Left kidney (tissue), 2 donors: ENCODE measurements around the gene KAZN. TPM values are rescaled to one million over a fixed set of nuclear protein-coding genes. Genes with fewer than 3 reads are reported as not detected.

Experiments
- DNase-seq: peaks from one replicate; pipeline ENCODE4 v3.0.0-alpha.2; 2013
- polyA plus RNA-seq: library from polyadenylated mRNA; unstranded; fragments of 120-200 nt; gene quantifications from one replicate; pipeline ENCODE4 v1.2.1, GENCODE V29; 2013; ENCODE audit not compliant: insufficient read length

KAZN gene
- polyA plus RNA-seq, 1 donor, result 35.2 TPM

DNA sequence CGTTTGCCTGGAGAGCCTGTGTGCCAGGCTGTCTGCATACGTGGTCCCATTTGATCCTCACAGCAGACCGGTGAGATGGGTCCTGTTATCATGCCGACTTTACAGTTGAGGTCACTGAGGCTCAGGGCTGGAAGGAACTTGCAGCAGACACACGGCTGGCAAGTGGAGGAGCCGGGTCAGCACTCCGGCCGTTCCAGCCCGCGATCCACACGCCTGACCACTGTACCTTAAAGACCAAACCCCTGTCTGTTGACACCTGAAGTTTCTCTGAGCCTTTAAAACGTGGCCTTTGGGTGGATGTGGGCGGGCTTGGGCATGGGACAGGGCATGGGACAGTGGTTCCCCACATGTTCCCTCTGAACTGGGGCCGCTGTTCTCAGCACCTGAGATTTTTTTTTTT is 383.5 kb downstream of the KAZN start:
- no peak for DNase-seq

DNA sequence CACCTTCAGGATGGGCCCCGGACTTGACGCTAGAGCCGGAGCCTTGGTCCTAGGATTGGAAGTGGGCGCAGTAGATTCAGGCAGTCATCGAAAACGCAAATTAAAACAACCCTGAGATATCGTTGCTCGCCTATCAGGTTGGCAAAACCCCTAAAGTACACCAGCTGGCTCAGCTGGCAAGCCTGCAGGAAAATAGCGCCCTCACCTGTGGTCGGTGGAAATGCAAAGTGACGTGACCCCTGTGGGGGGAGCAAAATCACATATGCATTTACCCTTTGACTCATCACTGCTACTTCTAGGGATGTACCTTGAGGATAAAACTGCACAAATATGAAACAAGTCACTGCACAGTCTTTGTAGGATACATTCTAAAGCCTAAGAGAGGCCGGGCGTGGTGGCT is 384.8 kb downstream of the KAZN start:
- no peak for DNase-seq

DNA sequence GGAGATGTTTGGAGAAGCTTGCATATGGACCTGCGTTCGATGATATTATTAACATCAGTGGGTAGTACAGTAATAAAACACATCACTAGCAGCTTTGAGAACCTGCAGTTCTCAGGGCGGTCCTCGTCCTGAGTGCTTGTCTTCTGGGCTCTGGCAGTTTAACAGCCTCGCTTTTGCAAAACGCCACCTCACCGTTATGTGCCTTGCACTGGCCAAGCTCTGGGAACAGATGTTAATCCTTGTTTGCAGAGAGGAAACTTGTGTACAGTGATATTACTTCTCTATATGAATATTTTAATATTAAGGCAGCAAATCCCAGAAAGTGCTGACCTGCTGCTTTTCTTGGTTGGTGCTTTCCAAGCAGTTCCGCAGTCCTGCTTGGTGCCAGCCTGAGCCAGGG is 387.7 kb downstream of the KAZN start:
- no peak for DNase-seq

DNA sequence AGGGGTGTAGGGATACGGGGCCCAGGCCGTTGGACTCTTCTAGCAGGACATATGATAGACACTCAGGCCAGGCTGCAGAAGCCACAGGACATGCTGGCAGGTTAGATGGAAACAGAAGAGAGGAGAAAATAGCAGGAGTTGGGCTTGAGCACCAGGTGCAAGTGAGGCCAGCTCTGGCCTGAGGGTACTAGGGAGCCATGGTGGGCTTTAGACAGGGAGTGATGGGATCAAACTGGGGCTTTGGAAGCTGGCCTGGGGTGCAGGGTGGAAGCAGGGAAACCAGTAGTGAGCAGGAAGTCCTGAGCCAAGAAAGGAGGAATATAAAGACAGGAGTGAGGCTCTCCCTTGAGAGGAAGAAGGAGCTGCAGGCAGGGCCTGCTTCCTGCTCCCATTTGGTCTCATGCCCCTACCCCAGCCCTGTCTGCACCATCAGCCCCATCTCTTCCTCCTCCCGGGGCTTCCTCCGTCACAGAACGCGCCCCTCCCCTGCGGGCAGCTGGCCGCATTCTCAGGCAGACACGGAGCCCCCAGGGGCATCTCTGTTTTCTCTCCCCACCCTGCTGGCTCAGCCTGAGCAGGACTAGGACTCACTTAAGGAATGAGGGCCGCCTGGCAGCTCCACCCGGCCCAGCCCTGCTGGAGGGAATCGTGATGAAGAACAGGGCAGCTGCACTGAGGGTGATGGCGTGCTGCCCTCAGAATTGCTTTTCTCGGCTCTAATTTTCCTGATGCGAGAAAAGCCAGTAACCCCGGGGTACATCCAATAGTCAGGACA is 389.5 kb downstream of the KAZN start:
- DNase-seq, result no peak

DNA sequence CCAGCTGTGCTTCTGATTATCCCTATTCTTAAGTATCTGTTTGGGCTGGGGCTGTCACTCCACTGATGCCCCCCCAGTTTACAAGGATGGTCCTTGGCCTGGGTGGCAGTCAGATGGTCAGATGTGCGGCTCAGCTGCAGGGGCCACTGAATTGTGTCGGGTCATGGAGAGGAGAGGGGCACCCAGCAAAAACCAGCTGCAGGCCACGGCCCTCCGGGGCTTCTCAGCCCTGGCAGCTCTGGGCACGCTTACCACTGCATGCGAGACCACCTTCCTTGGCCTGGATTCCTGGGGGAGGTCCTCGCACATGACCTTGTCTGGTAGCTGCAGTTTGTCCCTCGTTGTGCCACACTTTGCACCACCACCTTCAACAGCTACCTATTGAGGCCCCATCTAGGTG is 390.2 kb downstream of the KAZN start:
- no peak for DNase-seq

DNA sequence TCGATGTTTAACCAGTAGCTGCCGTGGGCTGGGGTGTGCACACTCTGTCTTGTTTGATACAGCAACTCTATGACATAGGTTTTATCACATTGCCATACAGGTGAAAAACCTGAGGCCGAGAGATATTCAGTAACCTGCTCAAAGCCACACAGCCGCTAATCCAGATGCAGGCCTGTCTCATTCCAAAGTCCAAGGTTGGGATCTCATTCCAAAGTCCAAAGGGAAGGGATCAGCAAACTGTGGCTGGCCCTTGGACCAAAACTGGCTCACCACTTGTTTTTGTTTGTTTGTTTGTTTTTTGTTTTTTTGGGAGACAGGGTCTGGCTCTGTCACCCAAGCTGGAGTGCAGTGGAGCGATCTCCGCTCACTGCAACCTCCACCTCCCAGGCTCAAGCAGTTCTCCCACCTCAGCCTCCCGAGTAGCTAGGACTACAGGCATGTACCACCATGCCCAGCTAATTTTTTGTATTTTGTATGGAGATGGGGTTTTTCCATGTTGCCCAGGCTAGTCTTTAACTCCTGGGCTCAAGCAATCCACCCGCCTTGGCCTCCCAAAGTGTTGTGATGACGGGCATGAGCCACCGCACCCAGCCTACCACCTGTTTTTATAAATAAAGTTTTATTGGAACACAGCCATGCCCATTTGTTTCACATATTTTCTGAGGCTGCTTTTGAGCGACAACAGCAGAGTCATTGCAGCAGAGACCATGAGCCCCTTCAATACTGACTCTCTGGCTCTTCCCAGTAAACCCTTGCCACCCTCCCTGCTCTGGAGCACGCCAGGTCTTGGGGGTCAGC is 391.6 kb downstream of the KAZN start:
- DNase-seq, result no peak

DNA sequence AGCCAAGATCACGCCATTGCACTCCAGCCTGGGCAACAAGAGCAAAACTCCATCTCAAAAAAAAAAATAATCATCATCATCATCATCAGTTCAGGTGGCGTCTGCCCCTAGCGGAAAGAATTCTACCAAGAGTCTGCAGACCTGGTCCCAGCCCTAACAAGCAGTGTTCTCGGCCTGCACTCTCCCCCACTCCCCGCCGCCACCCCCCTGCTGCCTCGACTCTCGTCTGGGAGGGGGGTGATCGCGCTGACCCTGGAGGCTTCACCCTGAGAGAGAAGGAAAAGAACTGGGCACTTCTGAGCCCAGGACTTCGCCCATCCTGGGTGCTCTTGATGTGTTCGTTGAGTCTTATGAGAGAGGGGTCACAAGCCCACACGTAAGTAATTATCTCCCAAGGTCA is 394.9 kb downstream of the KAZN start:
- DNase-seq, result no peak

DNA sequence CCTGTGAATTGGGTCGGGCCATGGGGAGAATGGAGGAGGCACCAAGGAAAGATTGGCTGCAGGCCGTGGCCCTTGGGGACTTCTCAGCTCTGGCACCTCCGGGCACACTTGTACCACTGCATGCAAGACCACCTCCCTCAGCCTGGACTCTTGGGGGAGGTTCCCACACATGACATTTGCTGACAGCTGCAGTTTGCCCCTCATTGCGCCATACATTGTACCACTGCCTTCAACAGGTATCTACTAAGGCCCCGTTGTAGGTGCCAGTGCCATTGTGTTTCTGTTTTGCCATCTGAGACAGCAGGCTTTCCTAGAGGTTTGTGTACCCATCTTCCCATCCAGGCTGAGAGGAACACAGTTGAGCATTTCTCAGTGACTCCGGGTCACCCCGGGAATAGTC is 395.7 kb downstream of the KAZN start:
- DNase-seq, result no peak

DNA sequence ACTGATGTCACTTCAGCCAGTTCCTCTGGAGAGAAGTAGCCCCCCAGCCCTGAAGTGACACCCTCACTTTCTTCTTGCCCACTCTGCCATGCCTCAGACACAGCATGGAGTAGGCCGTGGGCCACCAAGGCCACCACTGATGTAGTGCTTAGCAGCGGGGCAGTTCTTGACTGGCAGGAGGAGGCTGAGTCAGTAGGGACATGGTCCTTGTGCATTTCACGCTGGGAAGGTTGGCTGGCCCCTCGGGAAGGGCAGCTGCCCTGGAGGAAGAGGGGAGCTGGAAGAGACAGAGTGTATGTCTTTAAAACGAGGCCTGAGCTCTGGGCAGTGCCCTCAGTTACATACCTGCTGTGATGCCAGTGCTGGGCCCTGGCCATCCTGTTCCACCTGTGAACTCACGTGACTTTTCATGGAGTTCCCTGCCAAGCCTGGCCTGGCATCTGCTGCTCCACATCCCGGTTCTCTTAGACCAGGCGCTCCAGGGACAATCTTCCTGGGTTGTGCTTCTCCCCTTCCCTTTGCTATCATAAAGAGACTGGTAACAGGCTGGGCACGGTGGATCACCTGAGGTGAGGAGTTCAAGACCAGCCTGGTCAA is 396.5 kb downstream of the KAZN start:
- no peak for DNase-seq

DNA sequence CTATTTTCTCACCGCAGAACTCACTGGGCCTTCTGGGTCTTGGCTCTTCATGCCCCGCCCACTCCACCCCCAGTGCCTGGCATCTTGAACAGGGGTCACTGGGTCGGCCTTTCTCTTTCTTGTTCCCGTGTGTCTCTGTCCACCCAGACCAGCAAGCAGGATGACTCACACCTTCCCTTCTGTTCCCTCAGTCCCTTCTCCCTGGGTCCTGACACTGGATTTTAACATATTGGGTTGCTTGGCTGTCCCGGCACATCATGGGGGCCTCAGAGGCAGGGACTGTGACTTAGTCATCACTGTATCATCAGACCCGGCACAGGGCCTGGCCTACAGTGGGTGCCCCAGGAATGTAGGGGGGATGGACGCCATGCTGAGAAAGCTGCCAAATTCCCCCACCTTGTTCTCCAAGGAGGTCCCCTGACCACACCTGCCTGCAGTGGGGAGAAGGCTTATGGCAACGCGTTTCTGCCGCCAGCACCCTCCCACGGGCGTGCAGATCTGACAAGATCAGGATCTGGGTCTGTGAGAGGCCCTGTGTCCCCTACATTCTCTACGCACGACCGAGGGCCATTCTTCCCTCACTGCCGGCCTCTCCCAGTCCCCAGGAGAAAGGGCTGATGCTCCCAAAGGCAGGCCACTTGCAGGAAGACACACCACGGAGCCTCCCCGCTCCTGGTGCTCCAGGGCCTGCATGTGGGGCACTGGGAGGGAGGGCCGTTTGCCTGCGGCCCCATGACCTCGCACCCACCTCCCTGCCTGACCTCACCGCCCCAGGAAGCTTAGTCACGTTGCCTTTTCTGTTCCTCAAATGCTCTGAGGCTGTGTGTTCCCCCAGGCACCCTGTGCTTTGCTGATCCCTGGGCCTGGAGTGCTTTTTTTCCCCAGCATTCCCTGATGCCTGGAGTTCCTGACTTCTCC is 397.9 kb downstream of the KAZN start:
- no peak for DNase-seq

DNA sequence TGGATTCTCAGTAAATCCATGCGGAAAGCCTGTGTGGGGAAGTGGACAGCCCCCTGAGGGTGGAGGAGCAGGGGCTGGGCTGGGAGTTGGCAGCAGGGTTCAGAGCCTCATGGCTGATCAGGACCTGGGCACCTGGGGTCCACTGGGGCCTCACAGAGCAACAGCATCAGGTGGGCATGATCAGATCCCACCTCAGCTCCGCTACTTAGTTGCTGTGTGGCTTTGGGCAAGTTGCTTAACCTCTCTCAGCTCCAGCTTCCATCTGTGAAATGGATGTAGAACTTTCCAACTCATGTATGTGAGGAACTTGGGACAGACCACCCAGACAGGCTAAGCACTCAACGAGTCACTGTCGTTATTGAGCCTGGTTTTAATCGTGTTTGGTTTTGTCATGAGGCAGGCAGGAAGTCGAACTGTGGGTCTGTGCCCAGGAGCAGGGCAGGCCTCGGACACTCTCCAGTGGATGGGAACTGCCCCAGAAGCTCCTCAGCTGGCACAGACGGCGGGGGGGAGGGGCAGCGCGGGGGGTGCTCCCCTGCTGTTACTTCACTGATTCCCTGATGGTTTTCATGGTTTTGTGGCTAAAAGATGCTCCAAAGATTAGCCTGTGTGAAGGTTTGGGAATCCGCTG is 399.3 kb downstream of the KAZN start:
- DNase-seq, result no peak

DNA sequence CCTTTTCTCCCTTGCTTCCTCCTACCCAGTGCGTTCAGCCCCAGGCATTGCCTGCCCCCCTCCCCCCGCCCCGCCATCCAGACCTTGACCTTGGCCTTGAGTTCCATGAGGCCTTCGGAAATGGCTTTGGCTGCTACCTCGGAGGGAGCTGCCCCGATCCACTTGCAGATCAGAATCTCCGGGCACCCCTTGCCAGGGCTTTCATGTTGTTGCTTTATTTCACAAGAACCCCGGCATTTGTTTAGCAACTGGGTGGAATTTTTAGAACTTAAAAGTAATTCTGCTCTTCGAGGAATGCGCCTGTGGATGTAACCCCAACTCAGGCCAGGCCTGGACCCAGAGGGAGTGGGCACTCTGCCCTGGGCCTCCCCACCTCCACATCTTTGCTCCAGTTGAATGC is 401.0 kb downstream of the KAZN start:
- no peak for DNase-seq

DNA sequence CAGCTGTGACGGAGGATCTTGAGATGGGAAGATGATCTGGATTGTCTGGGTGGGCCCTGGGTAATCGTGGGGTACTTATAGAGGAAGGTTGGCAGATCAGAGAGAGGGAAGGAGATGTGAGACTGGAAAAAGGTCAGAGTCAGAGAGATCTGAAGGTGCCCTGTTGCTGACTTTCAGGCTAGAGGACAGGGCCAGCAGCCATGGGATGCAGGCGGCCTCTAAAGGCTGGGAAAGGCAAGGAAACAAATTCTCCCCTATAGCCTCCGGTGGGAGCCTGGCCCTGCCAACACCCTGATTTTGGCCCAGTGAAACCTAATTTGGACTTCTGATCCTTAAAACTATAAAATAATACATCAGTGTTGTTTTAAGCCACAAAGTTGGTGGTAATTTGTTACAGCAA is 401.5 kb downstream of the KAZN start:
- DNase-seq, result no peak

DNA sequence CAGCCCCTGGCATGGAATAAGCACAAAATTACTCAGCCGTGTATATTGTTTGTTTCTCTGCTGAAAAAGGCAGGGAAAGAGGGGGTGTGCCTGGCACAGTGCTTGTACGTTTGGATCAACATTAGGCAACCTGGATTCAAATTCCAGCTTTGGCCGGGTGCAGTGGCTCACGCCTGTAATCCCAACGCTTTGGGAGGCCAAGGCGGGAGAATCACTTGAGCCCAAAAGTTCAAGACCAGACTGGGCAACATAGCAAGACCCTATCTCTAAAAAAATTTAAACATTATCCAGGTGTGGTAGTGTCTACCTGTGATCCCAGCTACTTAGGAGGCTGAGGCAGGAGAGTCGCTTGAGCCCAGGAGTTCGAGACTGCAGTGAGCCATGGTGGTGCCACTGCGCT is 402.2 kb downstream of the KAZN start:
- no peak for DNase-seq

DNA sequence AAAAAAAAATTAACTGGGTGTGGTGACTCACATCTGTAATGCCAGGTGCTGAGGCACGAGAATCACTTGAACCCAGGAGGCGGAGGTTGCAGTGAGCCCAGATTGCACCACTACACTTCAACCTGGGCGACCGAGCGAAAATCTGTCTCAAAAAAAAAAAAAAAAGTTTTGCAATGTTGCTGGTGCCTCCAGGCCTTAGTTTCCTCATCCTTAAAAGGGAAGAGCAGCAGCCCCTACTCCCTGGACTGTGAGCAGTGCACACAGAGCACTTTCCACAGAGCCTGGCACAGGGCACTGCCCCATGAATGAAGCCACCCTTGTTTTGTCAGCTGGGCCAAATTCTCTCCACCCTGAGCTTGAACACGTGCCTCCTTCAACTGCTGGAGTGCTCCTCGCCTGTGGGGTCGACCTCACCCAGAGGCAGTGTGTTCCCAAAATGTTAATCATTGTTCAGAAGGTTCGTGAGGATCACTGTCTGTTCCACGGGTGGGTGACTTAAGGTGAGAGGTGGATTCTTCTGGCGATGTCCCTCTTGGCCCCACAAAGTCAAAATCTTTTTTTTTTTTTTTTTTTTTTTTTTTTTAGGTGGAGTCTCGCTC is 402.9 kb downstream of the KAZN start:
- no peak for DNase-seq

DNA sequence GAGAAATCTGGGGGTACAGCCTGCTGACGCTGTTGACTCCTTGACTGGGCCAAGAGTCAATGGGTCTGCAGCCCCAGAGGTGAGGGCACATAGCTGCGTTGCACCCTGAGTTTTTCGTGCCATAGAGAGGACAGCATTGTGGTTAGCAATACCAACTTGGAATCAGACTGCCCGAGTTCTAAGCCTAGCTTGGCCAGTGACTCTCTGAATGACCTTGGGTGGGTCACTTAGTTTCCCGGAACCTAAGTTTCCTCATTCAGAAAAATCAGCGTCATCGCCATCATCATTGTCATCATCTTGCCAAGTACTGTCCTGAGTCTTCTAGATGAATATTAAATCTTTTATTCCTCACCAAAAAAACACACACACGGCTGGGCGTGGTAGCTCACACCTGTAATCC is 403.8 kb downstream of the KAZN start:
- DNase-seq, result no peak

DNA sequence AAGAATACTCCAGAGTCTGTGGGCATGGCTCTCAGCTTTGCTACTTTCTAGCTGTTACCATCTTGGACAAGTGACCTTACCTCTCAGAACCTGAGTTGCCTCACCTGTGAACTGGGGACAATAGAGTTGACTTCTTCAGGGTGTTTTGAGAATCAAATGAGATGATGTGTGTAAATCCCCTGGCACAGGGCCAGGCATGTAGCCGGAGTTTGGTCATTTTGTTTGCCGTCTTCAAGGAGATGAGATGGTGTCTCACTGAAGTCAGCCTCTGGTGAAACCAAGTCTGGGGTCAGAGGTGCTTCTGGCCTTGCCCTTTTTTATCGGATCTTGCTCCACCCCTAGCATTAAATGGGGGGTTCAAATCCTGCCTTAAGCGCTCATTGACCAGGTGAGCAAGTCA is 405.9 kb downstream of the KAZN start:
- DNase-seq, result no peak

DNA sequence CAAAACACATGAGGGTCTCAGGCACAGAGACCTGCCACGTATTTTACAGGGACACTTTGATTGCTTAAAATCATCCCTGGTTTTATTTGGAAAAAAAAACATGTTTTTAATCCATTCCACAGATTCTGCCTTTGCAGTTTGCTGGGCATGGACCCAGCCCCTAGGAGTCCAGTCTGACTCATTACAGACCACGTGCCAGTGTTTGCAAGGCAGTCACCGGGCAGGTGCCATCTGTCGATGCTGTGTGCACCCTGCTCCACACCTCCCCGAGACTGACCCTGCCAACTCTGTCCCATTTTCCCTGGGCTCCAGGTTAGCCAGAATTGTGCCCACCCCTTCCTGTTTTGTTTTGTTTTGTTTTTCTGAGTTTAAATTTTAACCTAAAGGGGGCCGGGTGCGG is 406.6 kb downstream of the KAZN start:
- DNase-seq, result no peak

DNA sequence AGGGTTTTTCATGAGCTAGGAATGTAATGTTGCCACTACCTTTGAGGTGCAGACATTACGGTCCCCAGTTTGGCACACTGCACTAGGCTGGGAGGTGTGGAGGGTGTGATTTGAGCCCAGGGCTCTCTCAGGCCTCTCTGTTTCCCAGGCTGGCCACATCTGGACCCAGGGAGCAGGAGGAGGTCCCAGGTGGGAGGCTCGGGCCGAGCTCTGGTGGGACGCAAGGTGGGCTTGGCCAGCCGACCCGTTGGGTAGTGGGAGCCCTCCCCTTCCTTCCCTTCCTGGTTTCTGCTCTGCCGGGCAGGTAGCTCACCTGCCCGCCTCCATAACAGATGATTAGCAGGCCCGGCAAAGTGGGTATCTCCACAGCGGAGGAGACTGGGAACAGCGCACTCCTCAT is 408.9 kb downstream of the KAZN start:
- DNase-seq, result no peak

DNA sequence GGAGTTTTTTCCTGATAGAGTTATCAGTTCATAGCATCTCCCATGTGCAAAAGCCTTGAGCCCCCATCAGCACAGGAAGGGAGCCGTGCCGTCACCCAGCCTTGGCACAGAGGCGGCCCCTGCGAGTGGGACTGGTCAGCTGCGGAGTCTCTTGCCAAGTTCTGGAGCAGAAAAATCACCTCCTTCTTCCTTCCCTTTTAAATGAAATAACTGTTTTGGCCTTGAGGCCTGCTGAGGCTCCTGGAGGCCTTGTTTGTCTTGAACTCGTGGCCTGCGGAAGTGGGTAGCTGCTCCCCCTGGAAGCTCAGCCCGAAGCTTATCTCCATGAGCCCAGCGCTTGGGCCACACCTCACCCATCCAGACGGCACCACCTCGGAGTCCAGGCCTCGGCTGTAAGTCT is 409.4 kb downstream of the KAZN start:
- DNase-seq, result no peak
